Measurements from ENCODE around the gene BATF3. TPM values are rescaled to one million over a fixed set of nuclear protein-coding genes. Genes with fewer than 3 reads are reported as not detected.

The BATF3 gene
- total and polyA plus RNA-seq, 2 of the 4 experiments (the other 2 are of a cell fraction) = 1.6 to 3.9 TPM

DNA sequence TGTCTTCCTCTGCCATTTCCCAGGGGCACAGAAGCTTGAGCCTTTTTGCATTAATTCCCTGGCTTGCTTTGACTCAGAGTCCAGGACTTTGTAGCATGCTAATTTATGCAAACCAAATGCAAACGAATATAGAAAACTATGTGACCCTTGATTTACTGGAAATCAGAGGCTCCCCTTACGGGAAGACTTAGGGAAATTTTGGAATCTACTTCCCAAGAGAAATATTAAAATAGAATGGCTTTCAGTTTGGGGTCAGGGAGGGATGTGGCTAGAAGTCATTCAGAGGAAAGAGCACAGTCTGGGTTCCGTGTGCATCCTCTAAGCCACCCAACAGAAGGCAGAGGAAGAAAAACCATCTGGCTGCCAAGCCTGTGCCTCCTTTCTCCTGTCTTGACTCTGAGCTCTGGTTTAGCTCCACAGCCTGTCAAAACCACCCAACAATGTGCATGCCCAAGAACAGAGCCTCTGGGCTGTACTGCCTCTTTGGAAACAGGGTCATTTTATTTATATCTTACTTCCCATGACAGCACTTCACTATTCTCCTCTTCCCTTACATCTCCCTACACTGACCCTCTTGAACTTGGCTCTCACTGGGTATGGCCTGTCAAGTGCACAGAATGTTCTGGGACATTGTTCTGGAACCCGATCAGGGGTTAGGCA is 61.0 kb downstream of the BATF3 start:
- intact Hi-C loops (cut with micrococcal nuclease) (no loop called here), dilution Hi-C loops (cut with HindIII; ENCODE audit: low sequenced_read_pairs, unreplicated experiment) (no loop called here), in situ Hi-C loops (cut with MboI; ENCODE audit: low sequenced_read_pairs) (no loop called here)
- Histone ChIP-seq H3K27me3 (ENCODE audit: control insufficient read depth, insufficient read depth, low read length) (no peaks in the 10 kb centered on the region), H3K9me1 (ENCODE audit: insufficient read depth, low read length) (peaks cover 27% of the 10 kb centered on the region), H2BK120ac (ENCODE audit: low read depth, low read length) (peak overlapping the region; percentile 94), H4K91ac (ENCODE audit: insufficient read depth, low read depth, low read length) (peak overlapping the region; percentile 87), H3K4me3 (ENCODE audit: insufficient read depth, low read depth, low read length) (no peak overlapping the region), H3K14ac (replicated peaks; ENCODE audit: low read depth, low read length) (peak overlapping the region; percentile 84), H3K27ac (ENCODE audit: insufficient read depth, low read length) (peak overlapping the region; percentile 90), H2BK15ac (ENCODE audit: low read depth, low read length) (peak overlapping the region; percentile 41; the same call in 1 of the 3 replicates), H4K20me1 (ENCODE audit: insufficient read depth, low read length) (no peaks in the 10 kb centered on the region), H3K79me1 (ENCODE audit: low read depth in 1 of 2, low read length in 2 of 2) (peaks cover 0 to 4% of the 10 kb centered on the region in 2 experiments; a peak in 1 of 4 replicates), H4K5ac (ENCODE audit: low read depth, low read length) (peak overlapping the region; percentile 74), H2BK5ac (ENCODE audit: low read depth, low read length, poor library complexity, severe bottlenecking) (peak overlapping the region; percentile 64), H3K9ac (ENCODE audit: low read depth, low read length) (peak overlapping the region; percentile 81; the same call in 1 of the 2 replicates), H3K23ac (ENCODE audit: low read depth, low read length) (peak overlapping the region; percentile 80), H2AK9ac (replicated peaks; ENCODE audit: low read depth, low read length, poor library complexity) (peak overlapping the region; percentile 16), H3K18ac (ENCODE audit: low read depth, low read length) (peak overlapping the region; percentile 94), H3K9me3 (ENCODE audit: control insufficient read depth, insufficient read depth, low read length) (peaks cover 3% of the 10 kb centered on the region; the same call in 1 of the 2 replicates), H3K4me2 (ENCODE audit: low read depth, low read length) (peak overlapping the region; percentile 51), H2AFZ (replicated peaks; ENCODE audit: low read length, poor library complexity) (peak overlapping the region; percentile 24), H2BK20ac (ENCODE audit: low read depth, low read length) (peak overlapping the region; percentile 92), H4K8ac (ENCODE audit: low read depth in 2 of 2, low read length in 2 of 2) (peak overlapping the region; percentile 48 to 82), H3K4ac (ENCODE audit: low read depth, low read length) (peak overlapping the region; percentile 92), H3K4me1 (ENCODE audit: control insufficient read depth, insufficient read depth, low read length) (peaks cover 31% of the 10 kb centered on the region), H3K36me3 (ENCODE audit: control insufficient read depth, insufficient read depth, low read length) (no peaks in the 10 kb centered on the region), H2AK5ac (ENCODE audit: low read depth, low read length) (peak overlapping the region; percentile 96; the same call in 1 of the 2 replicates), H3K56ac (ENCODE audit: extremely low read depth, insufficient read depth, low read length) (peak overlapping the region; percentile 58)
- no TSS peak for BruUV-seq (replicated peaks)
- TF ChIP-seq, protein P1, sequence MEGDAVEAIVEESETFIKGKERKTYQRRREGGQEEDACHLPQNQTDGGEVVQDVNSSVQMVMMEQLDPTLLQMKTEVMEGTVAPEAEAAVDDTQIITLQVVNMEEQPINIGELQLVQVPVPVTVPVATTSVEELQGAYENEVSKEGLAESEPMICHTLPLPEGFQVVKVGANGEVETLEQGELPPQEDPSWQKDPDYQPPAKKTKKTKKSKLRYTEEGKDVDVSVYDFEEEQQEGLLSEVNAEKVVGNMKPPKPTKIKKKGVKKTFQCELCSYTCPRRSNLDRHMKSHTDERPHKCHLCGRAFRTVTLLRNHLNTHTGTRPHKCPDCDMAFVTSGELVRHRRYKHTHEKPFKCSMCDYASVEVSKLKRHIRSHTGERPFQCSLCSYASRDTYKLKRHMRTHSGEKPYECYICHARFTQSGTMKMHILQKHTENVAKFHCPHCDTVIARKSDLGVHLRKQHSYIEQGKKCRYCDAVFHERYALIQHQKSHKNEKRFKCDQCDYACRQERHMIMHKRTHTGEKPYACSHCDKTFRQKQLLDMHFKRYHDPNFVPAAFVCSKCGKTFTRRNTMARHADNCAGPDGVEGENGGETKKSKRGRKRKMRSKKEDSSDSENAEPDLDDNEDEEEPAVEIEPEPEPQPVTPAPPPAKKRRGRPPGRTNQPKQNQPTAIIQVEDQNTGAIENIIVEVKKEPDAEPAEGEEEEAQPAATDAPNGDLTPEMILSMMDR (conservative IDR thresholded peaks at IDR 0.05; ENCODE audit: low read depth, low read length) = no peak
- TF ChIP-seq SMC3 (IDR thresholded peaks at IDR 0.05; ENCODE audit: low read depth, low read length) (no peak), CHD1 (IDR thresholded peaks at IDR 0.05; ENCODE audit: low read depth, low read length) (no peak), RCOR1 (IDR thresholded peaks at IDR 0.05; ENCODE audit: insufficient replicate concordance, low read length) (no peak), POLR2A (IDR thresholded peaks at IDR 0.05; ENCODE audit: low read depth, low read length) (no peak), MXI1 (IDR thresholded peaks at IDR 0.05; ENCODE audit: borderline replicate concordance, low read depth, low read length) (no peak), RFX5 (IDR thresholded peaks at IDR 0.05; ENCODE audit: low read depth, low read length) (no peak)
- TF ChIP-seq, protein P2, sequence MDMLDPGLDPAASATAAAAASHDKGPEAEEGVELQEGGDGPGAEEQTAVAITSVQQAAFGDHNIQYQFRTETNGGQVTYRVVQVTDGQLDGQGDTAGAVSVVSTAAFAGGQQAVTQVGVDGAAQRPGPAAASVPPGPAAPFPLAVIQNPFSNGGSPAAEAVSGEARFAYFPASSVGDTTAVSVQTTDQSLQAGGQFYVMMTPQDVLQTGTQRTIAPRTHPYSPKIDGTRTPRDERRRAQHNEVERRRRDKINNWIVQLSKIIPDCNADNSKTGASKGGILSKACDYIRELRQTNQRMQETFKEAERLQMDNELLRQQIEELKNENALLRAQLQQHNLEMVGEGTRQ (IDR thresholded peaks at IDR 0.05; ENCODE audit: low read depth, low read length) = no peak
- TF ChIP-seq, protein P3, sequence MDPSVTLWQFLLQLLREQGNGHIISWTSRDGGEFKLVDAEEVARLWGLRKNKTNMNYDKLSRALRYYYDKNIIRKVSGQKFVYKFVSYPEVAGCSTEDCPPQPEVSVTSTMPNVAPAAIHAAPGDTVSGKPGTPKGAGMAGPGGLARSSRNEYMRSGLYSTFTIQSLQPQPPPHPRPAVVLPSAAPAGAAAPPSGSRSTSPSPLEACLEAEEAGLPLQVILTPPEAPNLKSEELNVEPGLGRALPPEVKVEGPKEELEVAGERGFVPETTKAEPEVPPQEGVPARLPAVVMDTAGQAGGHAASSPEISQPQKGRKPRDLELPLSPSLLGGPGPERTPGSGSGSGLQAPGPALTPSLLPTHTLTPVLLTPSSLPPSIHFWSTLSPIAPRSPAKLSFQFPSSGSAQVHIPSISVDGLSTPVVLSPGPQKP (IDR thresholded peaks at IDR 0.05; ENCODE audit: borderline replicate concordance, low read depth, low read length) = no peak
- DNase-seq (peak; percentile 76), ATAC-seq (ENCODE audit: low read depth) (peak; percentile 56)
- ChIA-PET POLR2A (ENCODE audit: unreplicated experiment) (no interaction called here), CTCF (interaction anchor here (0.8 kb wide), 1 partner anchor 26 kb away, joined by 4 read pairs; no protein-coding TSS in a partner anchor)
- no CpG with 5 or more reads among the region's 4 CpGs for WGBS, 2 experiments (ENCODE audit: extremely low coverage in 2 of 2, insufficient read length in 1 of 2)

Measured in IMR-90 (cell line).